Measurements from ENCODE around the gene CBX2.

Gene CBX2

DNA sequence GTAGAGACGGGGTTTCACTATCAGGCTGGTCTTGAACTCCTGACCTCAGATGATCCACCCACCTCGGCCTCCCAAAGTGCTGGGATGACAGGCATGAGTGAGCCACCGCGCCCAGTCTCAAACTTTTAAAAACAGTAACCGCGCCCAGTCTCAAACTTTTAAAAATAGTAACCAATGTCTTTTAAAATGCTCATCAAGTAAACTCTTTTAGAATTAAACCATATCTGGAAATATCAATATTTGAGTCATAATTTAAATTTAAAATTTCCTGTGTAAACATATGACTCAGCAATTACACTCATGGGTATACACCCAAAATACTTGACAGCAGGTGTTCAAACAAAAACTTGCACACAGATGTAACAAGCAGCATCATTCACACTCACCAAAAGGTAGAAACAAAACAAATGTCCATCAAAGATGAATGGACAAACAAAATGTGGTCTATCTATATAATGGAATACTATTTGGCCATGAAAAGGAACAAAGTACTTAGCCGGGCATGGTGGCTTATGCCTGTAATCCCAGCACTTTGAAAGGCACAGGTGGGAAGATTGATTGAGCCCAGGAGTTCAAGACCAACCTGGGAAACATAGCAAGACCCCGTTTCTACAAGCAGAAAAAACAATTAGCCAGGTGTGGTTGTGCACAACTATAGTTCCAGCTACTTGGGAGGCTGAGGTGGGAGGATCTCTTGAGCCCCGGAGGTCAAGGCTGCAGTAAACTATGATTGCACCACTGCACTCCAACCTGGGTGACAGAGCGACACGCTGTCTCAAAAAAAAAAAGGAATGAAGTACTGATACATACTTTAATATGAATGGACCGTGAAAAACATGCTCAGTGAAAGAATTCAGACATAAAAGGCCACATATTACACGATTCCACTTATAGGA, 27.1 kb upstream of the CBX2 start:
- TF ChIP-seq REST (IDR thresholded peaks at IDR 0.05; ENCODE audit: insufficient read depth in 1 of 2, low read depth in 2 of 2, low read length in 2 of 2) = no peak
- TF ChIP-seq SIN3A (IDR thresholded peaks at IDR 0.05; ENCODE audit: borderline replicate concordance, insufficient read depth, low read length) = no peak
- TF ChIP-seq POLR2AphosphoS5 (IDR thresholded peaks at IDR 0.05; ENCODE audit: low read depth, low read length) = no peak
- TF ChIP-seq FOXP2 (optimal IDR thresholded peaks at IDR 0.05; ENCODE audit: borderline replicate concordance, extremely low read depth, extremely low read length, insufficient read depth) = no peak
- TF ChIP-seq TAF1 (IDR thresholded peaks at IDR 0.05; ENCODE audit: borderline replicate concordance, insufficient read depth, low read length) = no peak

DNA sequence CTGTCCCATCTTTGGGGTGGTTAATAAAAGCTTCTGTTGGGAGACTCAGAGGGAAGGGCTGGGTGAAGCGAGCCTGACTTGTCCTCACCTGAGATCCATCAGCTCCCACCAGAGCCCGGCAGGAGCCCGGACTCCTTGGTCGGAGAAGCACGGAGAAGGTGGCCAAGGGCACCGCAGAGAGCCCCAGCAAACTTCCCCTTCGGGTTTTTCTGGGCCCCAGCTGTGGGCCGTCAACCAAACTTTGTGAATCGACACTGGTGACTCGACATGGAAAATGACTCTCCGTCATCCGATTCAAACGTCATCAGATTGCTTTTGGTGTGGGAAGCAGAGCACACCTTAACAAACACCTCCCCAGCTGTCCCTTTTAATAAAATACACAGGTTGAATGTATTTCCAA, 25.8 kb upstream of the CBX2 start:
- TF ChIP-seq POLR2AphosphoS5 (IDR thresholded peaks at IDR 0.05; ENCODE audit: low read depth, low read length) (no peak), FOXP2 (optimal IDR thresholded peaks at IDR 0.05; ENCODE audit: borderline replicate concordance, extremely low read depth, extremely low read length, insufficient read depth) (no peak), REST (IDR thresholded peaks at IDR 0.05; ENCODE audit: insufficient read depth in 1 of 2, low read depth in 2 of 2, low read length in 2 of 2) (no peak), SIN3A (IDR thresholded peaks at IDR 0.05; ENCODE audit: borderline replicate concordance, insufficient read depth, low read length) (no peak), TAF1 (IDR thresholded peaks at IDR 0.05; ENCODE audit: borderline replicate concordance, insufficient read depth, low read length) (no peak)

DNA sequence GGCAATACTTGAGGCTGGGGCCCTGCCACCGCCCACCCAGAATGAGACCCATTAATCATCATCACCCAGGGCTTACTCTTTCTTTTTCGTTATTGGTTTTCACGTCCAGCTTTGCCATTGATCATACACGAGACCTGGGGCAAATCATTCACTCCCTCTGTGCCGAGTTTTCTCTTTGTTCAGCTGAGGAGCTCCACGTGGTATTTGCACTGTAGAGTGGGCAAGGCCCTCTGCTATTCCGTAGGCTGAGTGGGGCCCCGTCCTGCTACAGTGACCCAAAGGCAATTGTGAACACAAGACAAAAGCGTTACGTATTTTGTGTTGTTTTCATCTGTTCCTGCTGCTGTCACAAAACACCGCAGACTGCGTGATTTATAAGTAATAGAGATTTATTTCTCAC, 23.6 kb upstream of the CBX2 start:
- TF ChIP-seq POLR2AphosphoS5 (IDR thresholded peaks at IDR 0.05; ENCODE audit: low read depth, low read length) (no peak), SIN3A (IDR thresholded peaks at IDR 0.05; ENCODE audit: borderline replicate concordance, insufficient read depth, low read length) (no peak), TAF1 (IDR thresholded peaks at IDR 0.05; ENCODE audit: borderline replicate concordance, insufficient read depth, low read length) (no peak), FOXP2 (optimal IDR thresholded peaks at IDR 0.05; ENCODE audit: borderline replicate concordance, extremely low read depth, extremely low read length, insufficient read depth) (no peak), REST (IDR thresholded peaks at IDR 0.05; ENCODE audit: insufficient read depth in 1 of 2, low read depth in 2 of 2, low read length in 2 of 2) (no peak)

DNA sequence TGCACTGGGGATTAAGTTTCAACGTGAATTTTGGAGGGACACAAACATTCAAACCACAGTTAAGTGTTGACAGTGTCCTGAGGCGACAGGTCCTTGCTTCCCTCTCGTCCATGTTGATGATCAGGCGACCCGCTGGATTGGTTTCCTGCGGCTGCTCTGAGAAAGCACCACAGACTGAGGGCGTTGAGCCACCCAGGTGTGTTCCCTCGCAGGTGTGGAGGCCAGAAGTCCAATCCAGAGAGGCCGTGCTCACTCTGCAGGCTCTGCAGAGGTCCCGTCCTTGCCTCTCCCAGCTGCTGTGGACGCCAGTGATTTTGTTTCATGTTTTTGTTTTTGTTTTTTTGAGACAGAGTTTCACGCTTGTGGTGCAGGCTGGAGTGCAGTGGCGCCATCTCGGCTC, 22.4 kb upstream of the CBX2 start:
- TF ChIP-seq FOXP2 (optimal IDR thresholded peaks at IDR 0.05; ENCODE audit: borderline replicate concordance, extremely low read depth, extremely low read length, insufficient read depth) (no peak), SIN3A (IDR thresholded peaks at IDR 0.05; ENCODE audit: borderline replicate concordance, insufficient read depth, low read length) (no peak), REST (IDR thresholded peaks at IDR 0.05; ENCODE audit: insufficient read depth in 1 of 2, low read depth in 2 of 2, low read length in 2 of 2) (no peak), POLR2AphosphoS5 (IDR thresholded peaks at IDR 0.05; ENCODE audit: low read depth, low read length) (no peak), TAF1 (IDR thresholded peaks at IDR 0.05; ENCODE audit: borderline replicate concordance, insufficient read depth, low read length) (no peak)
